NCI-H187 treated with DMSO at 0.1 percent for 48 hours (cell line): ENCODE measurements around the gene LHX4.

Experiments used
- DNase-seq: peaks from one replicate; lab custom pipeline; 2025; lab: John Stamatoyannopoulos, UW

Gene LHX4

DNA sequence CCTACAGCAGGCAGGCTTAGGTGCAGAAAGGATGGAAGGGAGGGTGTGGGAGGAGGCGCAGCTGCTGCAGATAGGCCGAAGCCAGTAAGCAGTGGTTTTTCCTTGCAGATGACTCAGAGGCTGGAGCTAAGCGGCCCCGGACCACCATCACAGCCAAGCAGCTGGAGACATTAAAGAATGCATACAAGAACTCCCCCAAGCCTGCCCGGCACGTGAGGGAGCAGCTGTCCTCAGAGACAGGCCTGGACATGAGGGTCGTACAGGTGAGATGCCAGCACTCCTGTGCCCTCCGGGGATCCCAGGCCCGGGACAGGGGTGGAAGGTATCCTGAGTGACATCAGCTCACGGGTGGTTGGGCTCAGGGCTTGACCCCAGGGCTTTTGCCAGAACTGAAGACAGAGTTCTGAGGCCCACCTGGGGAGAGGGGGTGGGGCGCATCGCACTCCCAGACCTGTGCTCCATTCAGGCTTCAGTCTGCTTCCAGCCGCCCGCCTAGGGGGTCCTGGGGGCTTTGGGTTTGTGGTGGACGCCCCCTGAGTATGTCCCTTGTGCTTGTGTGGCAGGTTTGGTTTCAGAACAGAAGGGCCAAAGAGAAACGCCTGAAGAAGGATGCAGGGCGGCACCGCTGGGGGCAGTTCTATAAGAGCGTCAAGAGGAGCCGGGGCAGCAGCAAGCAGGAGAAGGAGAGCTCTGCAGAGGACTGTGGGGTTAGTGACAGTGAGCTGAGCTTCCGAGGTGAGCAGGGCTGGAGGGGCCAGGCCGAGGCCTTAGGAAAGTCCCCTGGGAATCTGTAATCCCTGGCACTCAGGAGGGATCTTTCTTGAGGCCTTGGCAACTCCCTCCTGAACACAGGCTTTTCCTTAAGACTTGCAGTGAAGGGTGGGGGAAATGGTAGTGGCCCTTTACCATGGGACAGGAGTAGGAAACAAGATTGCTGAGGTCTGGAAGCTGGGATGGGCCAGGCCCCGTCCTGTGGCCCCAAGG is 41.5 kb downstream of the LHX4 start:
- no peak for DNase-seq

DNA sequence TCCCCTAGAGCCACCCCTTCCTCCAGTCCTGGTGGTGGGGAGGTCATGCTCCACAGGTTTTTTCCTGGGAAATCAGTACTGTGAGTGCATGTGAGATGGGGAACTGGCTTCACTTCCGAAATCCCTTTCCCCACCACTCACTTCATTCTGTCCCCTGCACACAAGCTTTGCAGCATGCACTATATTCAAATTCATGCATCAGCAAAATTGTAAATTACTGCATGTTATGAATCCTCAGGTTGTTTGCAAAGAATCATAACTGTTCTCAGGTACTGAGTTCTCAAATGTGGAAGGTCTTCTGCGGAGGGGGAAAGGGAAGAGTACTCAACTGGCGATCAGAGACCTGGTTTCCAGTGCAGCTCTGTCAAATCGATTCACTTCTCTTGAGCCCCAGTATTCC is 42.3 kb downstream of the LHX4 start:
- DNase-seq = no peak

DNA sequence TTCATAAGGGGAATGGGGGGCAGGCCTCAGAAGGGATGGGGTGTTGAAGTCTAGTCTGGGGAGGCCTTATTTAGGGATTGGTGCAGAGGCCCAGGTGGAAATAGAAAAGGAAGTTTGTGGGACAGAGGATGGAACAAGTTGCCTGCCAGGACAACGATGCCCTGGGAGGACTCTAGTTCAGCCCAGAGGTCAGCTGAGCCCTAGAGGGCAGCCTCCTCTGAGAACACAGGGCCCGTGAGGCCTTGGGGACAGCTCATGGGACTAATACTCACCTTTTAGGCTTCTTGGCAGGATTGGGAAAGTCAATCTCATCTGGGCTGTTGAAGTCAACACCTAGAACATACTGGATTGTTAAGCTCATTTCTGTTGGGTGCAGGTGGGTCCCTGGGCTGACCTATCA is 43.0 kb downstream of the LHX4 start:
- no peak for DNase-seq

GRCh38 chr1:180274221-180274620 is 44.2 kb downstream of the LHX4 start:
- no peak for DNase-seq

- DNase-seq = no peak
These were observed 45.7 kb downstream of the LHX4 start for GRCh38 chr1:180275726-180276125.

- no peak for DNase-seq
These were observed 47.6 kb downstream of the LHX4 start for GRCh38 chr1:180277476-180278193.

DNA sequence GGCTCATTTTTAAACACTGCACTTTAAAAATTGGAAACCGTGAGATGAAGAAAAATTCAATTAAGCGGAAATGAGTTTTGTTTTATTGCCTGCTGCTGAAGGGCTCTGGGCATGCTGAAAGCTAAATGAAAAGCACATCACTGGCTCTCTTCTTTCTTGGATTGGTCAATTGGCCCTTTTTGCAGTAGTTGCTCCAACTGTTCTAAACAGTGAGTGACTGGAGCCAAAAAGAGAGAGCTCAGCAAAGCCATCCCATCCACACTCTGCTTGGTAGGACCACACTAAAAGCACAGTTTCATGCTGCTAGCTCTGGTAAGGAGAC is 48.1 kb downstream of the LHX4 start:
- DNase-seq = no peak

DNA sequence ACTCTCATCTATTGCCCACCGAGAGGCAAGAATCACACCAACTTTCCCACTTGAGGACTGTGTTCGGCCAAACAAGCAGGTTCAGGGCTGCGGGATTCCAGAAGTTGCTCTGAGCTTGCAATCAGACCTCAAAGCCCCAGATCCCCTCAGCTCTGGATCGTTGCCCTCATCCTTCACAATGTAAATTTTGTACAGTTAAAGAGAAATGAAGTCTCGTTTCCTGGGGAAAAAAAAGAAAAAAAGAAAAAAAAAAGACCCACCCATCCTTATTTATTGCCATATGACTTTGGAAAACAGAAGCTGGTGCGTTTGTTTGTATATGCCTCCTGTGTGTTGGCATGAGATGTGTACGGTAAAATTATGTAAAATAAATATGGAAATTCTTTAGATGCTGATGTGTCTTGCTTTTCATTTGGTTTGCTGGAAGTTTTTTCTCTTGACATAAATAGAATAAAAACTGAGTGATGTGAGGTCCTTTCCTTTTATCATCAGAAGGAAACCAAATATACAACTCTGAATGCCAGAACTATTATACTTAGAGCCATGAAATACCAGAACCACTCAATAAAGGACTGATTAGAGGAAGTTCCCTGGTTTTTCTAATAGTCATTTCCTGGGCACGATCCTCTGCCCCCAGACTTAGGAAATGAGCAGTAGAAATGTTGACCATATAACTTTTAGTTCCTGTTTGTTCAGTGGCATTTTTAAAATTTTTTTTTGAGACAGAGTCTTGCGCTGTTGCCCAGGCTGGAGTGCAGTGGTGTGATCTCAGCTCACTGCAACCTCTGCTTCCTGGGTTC is 48.7 kb downstream of the LHX4 start:
- no peak for DNase-seq

DNA sequence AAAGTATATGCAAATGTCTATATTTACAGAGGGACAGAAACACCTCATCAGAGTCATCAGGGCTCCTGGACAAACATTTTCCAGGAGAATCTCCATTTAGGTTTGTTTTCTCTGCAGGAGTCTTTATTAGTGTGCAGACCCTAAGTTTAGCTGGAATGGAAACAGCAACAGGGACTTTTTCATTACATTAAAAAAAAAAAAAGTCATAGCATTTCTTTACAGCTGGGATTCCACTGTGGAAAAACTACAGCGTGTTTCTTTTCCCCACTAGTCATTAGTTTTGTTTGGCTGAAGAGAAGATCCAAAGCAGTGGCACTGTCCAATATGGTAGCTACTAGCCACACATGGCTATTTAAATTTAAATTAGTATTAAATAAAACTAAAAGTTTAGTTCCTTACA is 49.6 kb downstream of the LHX4 start:
- DNase-seq = no peak

- DNase-seq = no peak
These were observed 50.6 kb downstream of the LHX4 start for GRCh38 chr1:180280617-180281016.

- no peak for DNase-seq
These were observed 51.4 kb downstream of the LHX4 start for GRCh38 chr1:180281490-180281889.

DNA sequence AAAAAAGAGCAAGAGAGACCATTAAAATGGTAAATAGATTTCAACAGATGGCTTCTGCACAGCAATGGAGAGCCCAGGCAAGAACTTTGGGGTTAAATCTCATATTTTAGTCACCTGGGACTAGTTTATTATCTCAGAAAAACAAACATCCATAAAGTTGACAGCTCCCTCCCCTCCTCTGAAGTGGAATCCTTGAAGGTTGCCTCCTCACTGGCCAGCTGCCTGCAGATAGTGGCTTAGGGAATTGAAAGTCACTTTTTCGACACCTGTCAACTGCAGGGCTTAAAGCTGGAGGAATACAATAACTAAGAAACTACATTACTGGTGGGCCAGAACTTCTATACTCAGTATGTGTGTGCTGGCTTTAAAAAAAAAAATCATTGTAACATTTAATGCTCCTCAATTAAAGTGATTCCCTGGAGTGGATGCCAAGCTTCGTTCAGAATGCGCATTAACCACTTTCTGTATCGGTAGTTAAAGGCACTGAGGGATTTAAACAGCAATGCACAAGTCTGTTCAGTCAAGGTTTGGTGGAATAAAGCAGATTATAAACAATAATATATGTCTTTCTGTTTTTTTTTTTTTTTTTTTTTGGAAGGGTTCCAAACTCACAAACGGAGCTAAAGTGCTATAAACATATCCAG is 52.5 kb downstream of the LHX4 start:
- no peak for DNase-seq

DNA sequence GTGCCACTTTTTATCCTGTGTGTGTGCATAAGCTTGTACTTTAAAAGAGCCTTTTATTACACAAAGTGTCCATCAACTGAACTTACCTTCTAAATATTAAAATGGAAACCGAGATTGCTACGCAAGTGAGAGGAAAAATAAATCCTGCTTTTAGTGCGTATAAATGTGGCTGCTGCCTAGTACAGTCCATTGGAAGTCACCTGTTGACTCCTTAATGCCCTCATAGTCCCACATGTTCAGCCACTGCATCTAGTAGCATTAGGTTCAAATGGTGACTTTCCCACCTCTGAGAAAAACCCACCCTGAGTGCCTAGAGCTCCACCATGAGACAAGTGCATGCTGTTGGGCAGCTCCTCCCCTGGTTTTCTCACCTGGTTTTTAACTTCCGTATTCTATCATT is 53.0 kb downstream of the LHX4 start:
- DNase-seq = no peak

DNA sequence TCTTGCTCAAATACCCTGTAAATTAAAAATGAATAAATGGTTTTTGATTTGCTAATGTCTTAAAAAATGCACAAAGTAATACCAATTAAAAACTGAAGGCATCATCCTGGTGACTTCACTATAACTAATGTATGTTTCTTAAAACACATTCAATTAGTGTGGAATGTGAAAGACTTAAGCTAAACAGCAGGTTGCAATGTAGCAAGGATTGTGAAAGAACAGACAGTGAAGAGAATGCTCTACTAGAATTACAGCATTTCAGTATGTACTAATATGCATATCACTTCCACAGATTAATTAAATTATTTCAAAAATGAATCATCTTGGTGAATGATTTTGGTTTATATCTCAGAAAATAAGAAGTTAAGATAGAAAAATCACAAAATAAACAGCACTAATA is 56.4 kb downstream of the LHX4 start:
- DNase-seq = no peak

- no peak for DNase-seq
These were observed 58.1 kb downstream of the LHX4 start for GRCh38 chr1:180287988-180288705.

DNA sequence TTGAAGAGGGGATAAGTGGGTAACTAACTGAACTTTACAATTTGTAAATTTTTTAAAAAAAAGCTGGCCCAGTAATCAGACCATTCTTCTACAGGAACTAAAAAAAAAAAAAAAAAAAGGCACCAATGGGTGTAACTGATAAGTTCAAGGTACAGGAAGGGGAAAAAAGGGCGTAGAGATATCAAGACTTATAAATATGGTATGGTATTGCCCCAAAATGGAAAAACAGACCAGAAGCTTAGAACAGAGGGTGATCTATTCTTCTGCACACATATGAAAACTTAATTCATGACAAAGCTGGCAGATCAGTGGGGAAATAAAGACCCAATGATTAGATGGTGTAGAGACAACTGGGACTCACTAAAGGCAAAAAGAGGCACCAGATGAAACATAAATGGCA is 58.9 kb downstream of the LHX4 start:
- no peak for DNase-seq

GRCh38 chr1:180290265-180291001 is 60.4 kb downstream of the LHX4 start:
- DNase-seq = no peak

DNA sequence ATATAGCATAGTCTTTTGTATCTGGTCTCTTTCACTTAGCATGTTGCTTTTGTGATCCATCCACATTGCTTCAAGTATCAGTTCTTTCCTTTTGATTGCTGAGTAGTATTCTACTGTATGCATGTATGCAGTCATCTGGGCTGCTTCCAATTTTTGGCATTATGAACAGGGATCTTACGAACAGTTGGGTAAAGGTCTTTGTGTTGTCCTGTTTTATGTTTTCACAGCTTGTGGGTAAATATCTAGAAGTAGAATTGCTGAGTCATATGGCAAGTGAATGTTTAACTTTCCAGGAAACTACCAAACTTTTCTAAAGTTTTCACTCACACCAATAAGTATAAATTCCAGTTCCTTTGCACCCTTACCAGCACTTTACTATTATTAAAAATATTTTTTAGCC is 60.9 kb downstream of the LHX4 start:
- DNase-seq = no peak

- no peak for DNase-seq
These were observed 64.6 kb downstream of the LHX4 start for GRCh38 chr1:180294711-180295110.

DNA sequence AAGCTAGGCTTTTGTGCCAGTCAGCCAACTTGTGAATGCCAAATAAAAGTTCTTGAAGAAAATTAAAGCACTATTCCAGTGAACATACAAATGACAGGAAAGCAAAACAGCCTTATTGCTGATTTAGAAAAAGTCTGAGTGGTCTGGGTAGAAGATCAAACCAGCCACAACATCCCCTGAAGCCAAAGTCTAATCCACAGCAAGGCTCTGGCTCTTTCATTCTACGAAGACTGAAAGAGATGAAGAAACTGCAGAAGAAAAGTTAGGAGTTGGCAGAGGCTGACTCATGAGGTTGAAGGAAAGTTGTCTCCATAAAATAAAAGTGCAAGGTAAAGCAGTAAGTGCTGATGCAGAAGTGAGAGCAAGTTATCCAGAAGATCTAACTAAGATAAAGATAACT is 65.9 kb downstream of the LHX4 start:
- no peak for DNase-seq
